Kidney (tissue), 14 donors: ENCODE results near the gene PAGR1. TPM values are rescaled to one million over a fixed set of nuclear protein-coding genes. Genes with fewer than 3 reads are reported as not detected.
A peak's percentile ranks its signal among the peaks of the same experiment; 100 is the strongest.
"Not testable (repeated sequence)": the region's sequence is repeated elsewhere in the genome, so short reads cannot be mapped to it uniquely, and the experiment has no call there.

ENCODE experiments used
- DNase-seq, 5 donors: peaks; one replicate each; pipeline ENCODE4 v3.0.0-alpha.2; 2013 to 2020
- FAIRE-seq: peaks from 2 replicates; lab custom pipeline; 2012; peaks lifted over from hg19 to GRCh38; lab: Jason Lieb, UNC
- H3K27ac ChIP-seq, 2 donors: one replicate each; pipeline ENCODE4 v1.7.0; 2013; ENCODE audit warnings: low read depth in 2 of 2, low read length in 2 of 2, inconsistent platforms in 1 of 2
- H3K27me3 ChIP-seq: one replicate; pipeline ENCODE4 v1.7.1; 2013; ENCODE audit warnings: low read length, inconsistent platforms; ENCODE audit not compliant: control insufficient read depth, insufficient read depth
- H3K36me3 ChIP-seq, 3 donors: one replicate each; pipeline versions ENCODE4 v1.7.0 to v1.7.1; 2013; ENCODE audit warnings: low read length in 3 of 3, control low read depth in 1 of 3, inconsistent platforms in 1 of 3; ENCODE audit not compliant: insufficient read depth in 3 of 3, control insufficient read depth in 2 of 3
- H3K4me1 ChIP-seq, 3 donors: one replicate each; pipeline versions ENCODE4 v1.7.0 to v1.7.1; 2013; ENCODE audit warnings: low read length in 3 of 3, inconsistent platforms in 1 of 3, low read depth in 1 of 3; ENCODE audit not compliant: control insufficient read depth in 2 of 3, insufficient read depth in 2 of 3
- H3K4me3 ChIP-seq, 3 donors: one replicate each; pipeline versions ENCODE4 v1.7.0 to v1.8.1; 2013; ENCODE audit warnings: low read length in 3 of 3, control low read depth in 1 of 3, inconsistent platforms in 1 of 3
- H3K9ac ChIP-seq, 3 donors: one replicate each; pipeline versions ENCODE4 v1.7.0 to v1.7.1; 2013; ENCODE audit warnings: low read length in 3 of 3, control low read depth in 1 of 3, inconsistent platforms in 1 of 3
- H3K9me3 ChIP-seq, 3 donors: one replicate each; pipeline versions ENCODE4 v1.7.0 to v1.7.1; 2013; ENCODE audit warnings: low read length in 3 of 3, control low read depth in 1 of 3, inconsistent platforms in 1 of 3; ENCODE audit not compliant: control insufficient read depth in 2 of 3, insufficient read depth in 1 of 3
- intact Hi-C: fragments of 100-400 bp; cut with DNase I; formaldehyde crosslinking; loops from one replicate; pipeline ENCODE4 v1.11.1; 2022
- polyA plus RNA-seq: library from polyadenylated mRNA; stranded (reverse); fragments of 350-450 nt; fragmentation: Illumina TruSeq; extraction: RNeasy Lipid Tissue Mini Kit (QIAGEN cat#74804); gene quantifications from one replicate; pipeline ENCODE4 v1.2.3, GENCODE V29; 2014; ENCODE audit warnings: low read depth, low replicate concordance; ENCODE audit not compliant: insufficient read depth
- total RNA-seq: library from RNA; stranded (reverse); fragmentation: NEBNext Ultra II Directional; extraction: Animal tissue kit (Norgen Biotek cat#: 25700); gene quantifications from one replicate; pipeline ENCODE4 v1.2.1, GENCODE V29; 2021
- TF ChIP-seq, protein P1 (sequence below): IDR thresholded peaks from 3 replicates; pipeline ENCODE4 v1.5.1; 2012; ENCODE audit warnings: mild to moderate bottlenecking, moderate library complexity, borderline replicate concordance; ENCODE audit not compliant: insufficient read depth; ENCODE audit errors: extremely low read depth
- donor health status: control.
- donor health status: control.
- donor health status: control.
- donor health status: control.
- donor health status: control.
- donor health status: DM: yes; HTN: yes; CAD: no.
- donor health status: Normal renal cell carcinoma (clear cell type).

PAGR1 gene
- total and polyA plus RNA-seq, 2 donors from 2014 or later, result 23.5 to 30.0 TPM

DNA sequence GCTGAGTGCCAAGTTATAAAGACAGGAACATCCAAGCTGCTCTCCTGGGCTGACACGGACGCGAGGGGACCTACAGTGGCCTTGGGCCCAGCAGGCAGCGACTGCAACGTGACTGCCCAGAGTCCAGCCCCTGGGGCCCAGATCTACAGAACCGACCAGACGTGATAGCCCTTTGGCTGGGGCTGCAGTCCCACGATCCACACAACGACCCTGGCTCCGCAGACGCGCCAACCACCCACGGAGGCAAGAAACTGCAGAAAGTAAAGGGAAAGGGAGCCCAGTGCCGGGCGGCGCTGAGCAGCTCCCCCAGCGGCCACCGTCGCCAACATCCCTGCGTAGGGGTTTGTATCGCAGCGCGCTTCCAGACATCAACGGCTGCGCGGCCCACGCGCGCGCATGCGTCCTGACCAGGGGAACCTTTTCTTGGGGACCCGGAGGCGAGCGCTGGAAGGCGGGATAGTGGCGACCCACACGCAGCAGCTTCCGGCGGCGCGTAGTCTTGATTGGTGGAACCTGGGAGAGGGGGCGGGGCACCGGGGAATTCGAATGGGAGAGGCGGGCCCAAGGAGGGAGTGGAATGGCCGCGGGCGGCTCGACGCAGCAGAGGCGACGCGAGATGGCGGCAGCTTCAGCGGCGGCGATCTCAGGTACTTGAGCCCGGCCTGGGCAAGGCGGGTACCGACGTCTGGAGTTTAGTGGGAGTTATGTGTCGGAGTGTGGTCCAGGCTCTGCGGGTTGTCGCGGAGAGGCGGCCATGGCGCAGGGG is 25.6 kb upstream of the PAGR1 start, which contains the start of gene KIF22:
Gene KIF22, plus strand, starts transcription at position 569 of the 766 bp plus-strand sequence. Its CDS starts 9 bp downstream, at position 578.
- FAIRE-seq, result peak; percentile 25
- Histone ChIP-seq H3K9ac (peak within 1 kb of the TSS; percentile 72 to 91 (median 76)), H3K9me3 (no peaks in the 10 kb centered on the region), H3K36me3 (peaks cover 0 to 3% (median 0%) of the 10 kb centered on the region in 3 donors), H3K27me3 (no peaks in the 10 kb centered on the region), H3K4me1 (peaks cover 0 to 14% (median 0%) of the 10 kb centered on the region in 3 donors), H3K27ac (peak within 1 kb of the TSS; percentile 80 to 90), H3K4me3 (peak within 1 kb of the TSS; percentile 71 to 92 (median 87))
- intact Hi-C loops, result no loop called here
- DNase-seq, result peak; percentile 99 to 100 (median 100)
- TF ChIP-seq, protein P1, sequence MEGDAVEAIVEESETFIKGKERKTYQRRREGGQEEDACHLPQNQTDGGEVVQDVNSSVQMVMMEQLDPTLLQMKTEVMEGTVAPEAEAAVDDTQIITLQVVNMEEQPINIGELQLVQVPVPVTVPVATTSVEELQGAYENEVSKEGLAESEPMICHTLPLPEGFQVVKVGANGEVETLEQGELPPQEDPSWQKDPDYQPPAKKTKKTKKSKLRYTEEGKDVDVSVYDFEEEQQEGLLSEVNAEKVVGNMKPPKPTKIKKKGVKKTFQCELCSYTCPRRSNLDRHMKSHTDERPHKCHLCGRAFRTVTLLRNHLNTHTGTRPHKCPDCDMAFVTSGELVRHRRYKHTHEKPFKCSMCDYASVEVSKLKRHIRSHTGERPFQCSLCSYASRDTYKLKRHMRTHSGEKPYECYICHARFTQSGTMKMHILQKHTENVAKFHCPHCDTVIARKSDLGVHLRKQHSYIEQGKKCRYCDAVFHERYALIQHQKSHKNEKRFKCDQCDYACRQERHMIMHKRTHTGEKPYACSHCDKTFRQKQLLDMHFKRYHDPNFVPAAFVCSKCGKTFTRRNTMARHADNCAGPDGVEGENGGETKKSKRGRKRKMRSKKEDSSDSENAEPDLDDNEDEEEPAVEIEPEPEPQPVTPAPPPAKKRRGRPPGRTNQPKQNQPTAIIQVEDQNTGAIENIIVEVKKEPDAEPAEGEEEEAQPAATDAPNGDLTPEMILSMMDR, result peak; percentile 65

DNA sequence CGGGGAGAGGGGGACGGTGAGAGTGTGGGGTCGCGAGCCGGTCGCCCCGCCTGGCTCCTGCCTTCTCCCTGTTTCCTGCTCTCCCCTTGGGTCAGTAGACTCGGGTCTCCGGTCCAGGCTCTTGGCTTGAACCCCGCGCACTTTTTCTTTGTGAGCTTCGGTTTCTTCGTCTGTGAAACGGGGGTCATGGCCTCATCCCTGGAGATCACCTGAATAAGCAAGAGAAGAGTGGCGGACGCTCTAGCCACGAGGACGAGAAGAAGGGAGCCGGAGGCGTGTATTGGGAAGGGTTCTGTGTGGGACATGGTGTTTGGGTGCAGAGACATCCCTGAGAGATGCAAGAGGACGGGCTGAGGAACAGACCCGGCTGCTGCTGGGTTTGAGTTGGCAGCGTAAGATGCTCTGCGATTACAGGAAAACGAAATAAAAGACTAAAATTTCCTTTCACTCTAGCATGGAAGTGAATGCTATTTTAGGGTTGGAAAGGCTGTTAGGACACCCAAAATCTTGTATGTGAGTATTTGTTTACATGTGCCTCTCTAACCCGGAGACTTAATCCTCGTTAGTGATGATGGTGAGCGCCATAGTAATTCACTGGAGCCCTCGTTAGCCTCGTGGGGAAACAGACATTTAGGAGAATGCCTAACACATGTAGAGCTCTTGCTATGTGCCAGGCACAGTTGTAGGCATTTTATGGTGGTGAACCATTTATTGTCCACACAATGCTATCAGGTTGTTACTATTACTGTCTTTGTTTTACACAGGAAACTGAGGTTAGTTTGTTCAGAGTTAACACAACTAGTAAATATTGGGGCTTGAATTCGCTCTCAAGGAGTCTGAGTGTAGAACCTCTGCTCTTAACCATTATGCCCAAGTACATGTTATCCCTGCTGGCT is 24.8 kb upstream of the PAGR1 start:
- H3K4me1 ChIP-seq, result peaks cover 0 to 14% (median 0%) of the 10 kb centered on the region in 3 donors
- H3K4me3 ChIP-seq, result peak overlapping the region; percentile 70 to 92 (median 87)
- intact Hi-C loops, result no loop called here
- H3K27me3 ChIP-seq, result no peaks in the 10 kb centered on the region
- H3K9me3 ChIP-seq, result no peaks in the 10 kb centered on the region
- H3K27ac ChIP-seq, result no peak overlapping the region
- H3K9ac ChIP-seq, result peak overlapping the region; percentile 64 to 76 (median 74)
- no peak for DNase-seq
- H3K36me3 ChIP-seq, result peaks cover 0 to 3% (median 0%) of the 10 kb centered on the region in 3 donors
- TF ChIP-seq, protein P1, result no peak
- FAIRE-seq, result no peak

DNA sequence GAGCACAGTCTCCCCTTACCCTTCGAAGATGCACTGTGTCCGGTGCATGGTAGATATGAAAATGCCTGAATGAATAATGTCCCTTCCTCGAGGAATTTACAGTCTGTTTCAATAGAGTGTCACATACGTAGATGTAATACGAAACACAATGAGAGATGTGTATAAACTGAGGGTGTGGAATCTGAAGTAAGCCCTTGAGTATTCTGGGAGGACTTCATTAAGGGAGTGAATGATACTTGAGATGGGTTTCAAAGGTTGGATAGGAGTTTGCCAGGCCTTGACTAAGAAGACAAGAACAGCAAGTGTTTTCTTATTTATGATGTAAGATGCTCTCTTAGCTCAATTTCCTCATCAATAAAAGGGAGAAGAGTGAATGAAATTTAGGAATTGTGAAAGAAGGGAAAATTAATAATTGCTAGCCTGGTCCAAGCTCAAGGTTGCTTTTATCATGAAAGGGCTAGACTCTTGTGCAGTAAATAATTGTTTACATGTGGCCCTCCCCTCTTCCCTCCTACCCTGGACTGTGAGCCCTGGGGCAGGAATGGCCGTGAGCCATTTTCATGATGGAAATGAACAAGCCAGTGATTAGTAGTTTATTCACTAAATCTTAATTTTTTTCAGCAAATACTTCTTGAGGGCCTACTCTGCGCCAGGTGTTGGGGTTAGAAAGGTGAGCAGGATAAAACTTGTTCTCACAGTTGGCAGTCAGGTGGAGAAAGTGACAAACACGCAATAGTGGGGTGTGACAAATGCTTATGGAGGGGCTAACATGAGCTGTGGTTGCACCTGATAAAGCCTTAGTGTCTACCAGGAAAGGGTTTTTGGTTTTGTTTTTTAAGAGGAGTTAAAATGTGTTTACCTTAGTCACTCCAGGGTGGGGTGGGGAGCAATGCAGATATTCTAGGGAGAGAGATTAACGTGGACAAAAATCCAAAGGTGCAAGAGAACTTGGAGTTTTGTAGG is 23.8 kb upstream of the PAGR1 start:
- H3K27ac ChIP-seq, result no peak overlapping the region
- peaks cover 0 to 14% (median 0%) of the 10 kb centered on the region in 3 donors for H3K4me1 ChIP-seq
- TF ChIP-seq, protein P1, result no peak
- intact Hi-C loops, result no loop called here
- peaks cover 3 to 5% (median 5%) of the 10 kb centered on the region in 3 donors for H3K36me3 ChIP-seq
- no peaks in the 10 kb centered on the region for H3K27me3 ChIP-seq
- DNase-seq (no peak), FAIRE-seq (no peak)
- no peaks in the 10 kb centered on the region for H3K9me3 ChIP-seq
- peak overlapping the region; percentile 70 to 92 (median 87) for H3K4me3 ChIP-seq
- peak overlapping the region in 1 of 3 donors; percentile 15 for H3K9ac ChIP-seq

DNA sequence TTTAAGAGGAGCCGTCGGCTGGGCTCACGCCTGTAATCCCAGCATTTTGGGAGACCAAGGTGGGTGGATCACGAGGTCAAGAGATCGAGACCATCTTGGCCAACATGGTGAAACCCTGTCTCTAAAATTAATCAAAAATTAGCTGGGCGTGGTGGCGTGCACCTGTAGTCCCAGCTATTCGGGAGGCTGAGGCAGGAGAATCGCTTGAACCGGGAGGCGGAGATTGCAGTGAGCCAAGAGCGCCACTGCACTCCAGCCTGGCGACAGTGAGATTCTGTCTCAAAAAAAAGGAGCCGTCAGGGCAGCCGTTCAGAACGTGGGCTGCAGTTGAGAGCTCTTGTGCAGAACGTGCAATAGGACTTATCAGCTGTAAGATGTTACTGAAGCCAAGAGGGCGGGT is 22.8 kb upstream of the PAGR1 start:
- intact Hi-C loops, FAIRE-seq: not testable (repeated sequence)

More for the DNA sequence above, 22.8 kb upstream of the PAGR1 start:
- Histone ChIP-seq H3K4me1 (peaks cover 0 to 14% (median 0%) of the 10 kb centered on the region in 3 donors), H3K36me3 (peaks cover 5 to 16% (median 7%) of the 10 kb centered on the region in 3 donors)
- H3K9ac ChIP-seq, H3K9me3 ChIP-seq, H3K27ac ChIP-seq, DNase-seq, H3K27me3 ChIP-seq, H3K4me3 ChIP-seq: not testable (repeated sequence)
